Measurements from ENCODE around the gene TFG.

DNA sequence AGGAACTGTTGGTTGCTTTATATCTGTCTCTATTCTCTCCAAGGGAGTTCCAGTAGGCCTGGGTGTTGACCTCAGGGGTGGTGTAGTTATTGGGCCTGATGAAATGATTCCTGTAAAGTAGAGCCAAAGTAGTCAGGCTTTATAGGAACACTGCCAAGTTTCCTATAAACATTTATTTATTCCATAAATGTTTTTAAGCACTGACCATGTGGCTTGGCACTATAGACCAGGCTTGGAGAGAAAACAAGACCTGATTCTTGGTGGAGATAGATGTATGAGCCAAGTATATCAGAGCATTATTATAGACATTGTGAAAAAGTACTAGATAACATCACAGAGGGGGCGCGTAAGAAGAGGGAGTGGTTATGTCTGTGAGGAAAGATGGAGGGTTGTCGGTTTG, 65.9 kb downstream of the TFG start:
- TF ChIP-seq, protein P1, sequence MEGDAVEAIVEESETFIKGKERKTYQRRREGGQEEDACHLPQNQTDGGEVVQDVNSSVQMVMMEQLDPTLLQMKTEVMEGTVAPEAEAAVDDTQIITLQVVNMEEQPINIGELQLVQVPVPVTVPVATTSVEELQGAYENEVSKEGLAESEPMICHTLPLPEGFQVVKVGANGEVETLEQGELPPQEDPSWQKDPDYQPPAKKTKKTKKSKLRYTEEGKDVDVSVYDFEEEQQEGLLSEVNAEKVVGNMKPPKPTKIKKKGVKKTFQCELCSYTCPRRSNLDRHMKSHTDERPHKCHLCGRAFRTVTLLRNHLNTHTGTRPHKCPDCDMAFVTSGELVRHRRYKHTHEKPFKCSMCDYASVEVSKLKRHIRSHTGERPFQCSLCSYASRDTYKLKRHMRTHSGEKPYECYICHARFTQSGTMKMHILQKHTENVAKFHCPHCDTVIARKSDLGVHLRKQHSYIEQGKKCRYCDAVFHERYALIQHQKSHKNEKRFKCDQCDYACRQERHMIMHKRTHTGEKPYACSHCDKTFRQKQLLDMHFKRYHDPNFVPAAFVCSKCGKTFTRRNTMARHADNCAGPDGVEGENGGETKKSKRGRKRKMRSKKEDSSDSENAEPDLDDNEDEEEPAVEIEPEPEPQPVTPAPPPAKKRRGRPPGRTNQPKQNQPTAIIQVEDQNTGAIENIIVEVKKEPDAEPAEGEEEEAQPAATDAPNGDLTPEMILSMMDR (conservative IDR thresholded peaks at IDR 0.05; ENCODE audit: low read depth in 2 of 2), result no peak
- TF ChIP-seq EZH2phosphoT487 (IDR thresholded peaks at IDR 0.05; ENCODE audit: unreplicated experiment), result no peak
- TF ChIP-seq EZH2 (IDR thresholded peaks at IDR 0.05; ENCODE audit: low read depth, unreplicated experiment), result no peak
- TF ChIP-seq, protein P2, sequence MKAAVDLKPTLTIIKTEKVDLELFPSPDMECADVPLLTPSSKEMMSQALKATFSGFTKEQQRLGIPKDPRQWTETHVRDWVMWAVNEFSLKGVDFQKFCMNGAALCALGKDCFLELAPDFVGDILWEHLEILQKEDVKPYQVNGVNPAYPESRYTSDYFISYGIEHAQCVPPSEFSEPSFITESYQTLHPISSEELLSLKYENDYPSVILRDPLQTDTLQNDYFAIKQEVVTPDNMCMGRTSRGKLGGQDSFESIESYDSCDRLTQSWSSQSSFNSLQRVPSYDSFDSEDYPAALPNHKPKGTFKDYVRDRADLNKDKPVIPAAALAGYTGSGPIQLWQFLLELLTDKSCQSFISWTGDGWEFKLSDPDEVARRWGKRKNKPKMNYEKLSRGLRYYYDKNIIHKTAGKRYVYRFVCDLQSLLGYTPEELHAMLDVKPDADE (IDR thresholded peaks at IDR 0.05), result no peak
- no peak for TF ChIP-seq NANOG (IDR thresholded peaks at IDR 0.05; ENCODE audit: borderline replicate concordance)
- TF ChIP-seq ZNF114 (CRISPR knock-in tag; IDR thresholded peaks at IDR 0.05), result no peak
- no peak for TF ChIP-seq POLR2AphosphoS5 (IDR thresholded peaks at IDR 0.05; ENCODE audit: low read depth)
- no peak for TF ChIP-seq CREB1 (CRISPR knock-in tag; IDR thresholded peaks at IDR 0.05; ENCODE audit: low read depth)
- no peak for TF ChIP-seq STAT1 (IDR thresholded peaks at IDR 0.05; ENCODE audit: unreplicated experiment)
